K562 treated with DMSO at 1 percent for 48 hours (cell line): ENCODE measurements around the gene ZBED4. TPM values are rescaled to one million over a fixed set of nuclear protein-coding genes. Genes with fewer than 3 reads are reported as not detected.

Source experiments
- total RNA-seq: library from RNA; unstranded; fragments of 300-600 nt; gene quantifications from 2 replicates; pipeline ENCODE4 v1.2.3, GENCODE V29; 2022; ENCODE audit warnings: low replicate concordance; ENCODE audit errors: extremely low read depth

Gene ZBED4, protein sequence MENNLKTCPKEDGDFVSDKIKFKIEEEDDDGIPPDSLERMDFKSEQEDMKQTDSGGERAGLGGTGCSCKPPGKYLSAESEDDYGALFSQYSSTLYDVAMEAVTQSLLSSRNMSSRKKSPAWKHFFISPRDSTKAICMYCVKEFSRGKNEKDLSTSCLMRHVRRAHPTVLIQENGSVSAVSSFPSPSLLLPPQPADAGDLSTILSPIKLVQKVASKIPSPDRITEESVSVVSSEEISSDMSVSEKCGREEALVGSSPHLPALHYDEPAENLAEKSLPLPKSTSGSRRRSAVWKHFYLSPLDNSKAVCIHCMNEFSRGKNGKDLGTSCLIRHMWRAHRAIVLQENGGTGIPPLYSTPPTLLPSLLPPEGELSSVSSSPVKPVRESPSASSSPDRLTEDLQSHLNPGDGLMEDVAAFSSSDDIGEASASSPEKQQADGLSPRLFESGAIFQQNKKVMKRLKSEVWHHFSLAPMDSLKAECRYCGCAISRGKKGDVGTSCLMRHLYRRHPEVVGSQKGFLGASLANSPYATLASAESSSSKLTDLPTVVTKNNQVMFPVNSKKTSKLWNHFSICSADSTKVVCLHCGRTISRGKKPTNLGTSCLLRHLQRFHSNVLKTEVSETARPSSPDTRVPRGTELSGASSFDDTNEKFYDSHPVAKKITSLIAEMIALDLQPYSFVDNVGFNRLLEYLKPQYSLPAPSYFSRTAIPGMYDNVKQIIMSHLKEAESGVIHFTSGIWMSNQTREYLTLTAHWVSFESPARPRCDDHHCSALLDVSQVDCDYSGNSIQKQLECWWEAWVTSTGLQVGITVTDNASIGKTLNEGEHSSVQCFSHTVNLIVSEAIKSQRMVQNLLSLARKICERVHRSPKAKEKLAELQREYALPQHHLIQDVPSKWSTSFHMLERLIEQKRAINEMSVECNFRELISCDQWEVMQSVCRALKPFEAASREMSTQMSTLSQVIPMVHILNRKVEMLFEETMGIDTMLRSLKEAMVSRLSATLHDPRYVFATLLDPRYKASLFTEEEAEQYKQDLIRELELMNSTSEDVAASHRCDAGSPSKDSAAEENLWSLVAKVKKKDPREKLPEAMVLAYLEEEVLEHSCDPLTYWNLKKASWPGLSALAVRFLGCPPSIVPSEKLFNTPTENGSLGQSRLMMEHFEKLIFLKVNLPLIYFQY
- not detected in 2 replicates for total RNA-seq

DNA sequence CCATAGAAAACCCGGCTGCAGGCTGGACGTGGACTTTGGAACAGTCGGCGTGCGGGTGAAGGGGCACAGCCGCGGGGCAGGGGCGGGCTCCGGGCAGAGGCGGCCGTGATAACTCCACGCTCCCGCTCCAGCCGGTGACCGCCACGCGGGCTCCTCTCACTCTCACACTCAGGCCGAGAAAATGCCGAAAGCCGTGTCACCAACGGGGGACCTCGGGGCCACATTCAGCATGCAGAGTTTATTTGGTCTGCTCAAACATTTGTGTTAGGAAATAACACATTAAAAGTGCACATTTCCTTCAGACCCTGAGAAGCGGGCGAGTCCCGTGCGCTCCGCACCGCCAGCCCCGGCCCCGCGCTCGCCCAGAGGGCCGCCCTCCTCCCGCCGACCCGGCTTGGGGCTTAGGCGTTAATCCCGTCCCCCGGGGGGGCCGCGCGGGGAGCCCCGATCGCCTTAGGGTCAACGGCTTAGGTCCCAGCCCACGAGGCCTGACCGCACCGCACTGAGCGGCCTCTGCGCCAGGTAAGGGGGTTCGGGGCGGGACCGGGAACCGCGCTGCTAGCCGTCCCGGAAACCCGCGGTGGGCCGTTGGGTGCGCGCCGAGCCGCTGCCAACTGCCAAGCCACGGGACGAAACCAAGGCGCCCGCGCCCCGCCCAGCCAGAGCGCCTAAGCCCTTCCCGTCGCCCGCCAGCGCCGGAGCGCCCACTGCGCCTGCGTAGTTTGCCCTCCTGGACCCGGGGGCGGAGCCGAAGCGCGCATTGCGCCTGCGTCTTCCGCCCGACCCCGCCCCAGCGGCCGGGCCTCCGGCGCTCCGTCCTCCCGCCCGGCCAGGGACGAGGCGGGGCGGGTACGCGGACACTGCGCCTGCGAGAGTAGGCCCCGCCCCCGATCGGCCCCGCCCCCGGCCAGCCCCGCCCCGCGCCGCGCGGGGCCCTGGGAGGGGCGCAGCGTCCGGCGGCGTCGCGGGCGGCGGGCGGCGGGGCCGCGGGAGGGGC, at the start of gene ZBED4:
Gene ZBED4, plus strand, starts transcription at position 947 of the 997 bp plus-strand sequence. CDS start 29,819 bp downstream, outside the sequence.

DNA sequence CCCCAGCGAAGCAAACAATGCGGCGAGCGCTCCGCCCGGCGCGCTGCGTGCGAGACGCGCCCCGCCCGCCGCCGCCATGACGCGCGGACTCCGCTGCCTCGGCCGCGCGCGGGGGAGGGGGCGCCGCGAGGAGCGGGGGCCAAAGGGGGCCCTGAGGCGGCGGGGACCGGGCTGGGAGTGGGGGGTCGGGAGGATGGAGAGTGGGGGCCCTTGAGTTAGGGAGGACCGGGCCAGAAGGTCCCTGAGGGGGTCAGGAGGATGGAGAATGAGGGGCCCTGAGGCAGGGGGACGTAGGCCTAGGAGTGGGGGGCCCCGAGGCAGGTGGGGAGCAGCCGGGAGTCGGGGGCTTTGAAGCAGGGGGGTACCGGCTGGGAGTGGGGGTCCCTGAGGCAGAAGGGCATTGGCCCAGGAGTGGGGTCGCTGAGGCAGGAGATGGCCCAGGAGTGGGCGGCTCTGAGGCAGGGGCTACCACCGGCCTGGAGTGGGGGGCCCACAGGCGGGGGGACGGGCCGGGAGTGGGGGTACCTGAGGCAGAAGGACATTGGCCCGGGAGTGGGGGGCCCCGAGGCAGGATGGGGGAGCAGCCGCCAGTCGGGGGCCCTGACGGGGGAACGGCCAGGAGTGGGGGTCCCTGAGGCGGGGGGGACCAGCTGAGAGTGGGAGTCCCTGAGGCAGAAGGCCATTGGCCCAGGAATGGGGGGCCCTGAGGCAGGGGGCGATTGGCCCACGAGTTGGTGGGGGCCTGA, 25.6 kb upstream of the ZBED4 start, which contains the start of gene BRD1:
Gene BRD1, minus strand, starts transcription at position 21 of the 746 bp plus-strand sequence. CDS start 3,556 bp downstream, outside the sequence.

DNA sequence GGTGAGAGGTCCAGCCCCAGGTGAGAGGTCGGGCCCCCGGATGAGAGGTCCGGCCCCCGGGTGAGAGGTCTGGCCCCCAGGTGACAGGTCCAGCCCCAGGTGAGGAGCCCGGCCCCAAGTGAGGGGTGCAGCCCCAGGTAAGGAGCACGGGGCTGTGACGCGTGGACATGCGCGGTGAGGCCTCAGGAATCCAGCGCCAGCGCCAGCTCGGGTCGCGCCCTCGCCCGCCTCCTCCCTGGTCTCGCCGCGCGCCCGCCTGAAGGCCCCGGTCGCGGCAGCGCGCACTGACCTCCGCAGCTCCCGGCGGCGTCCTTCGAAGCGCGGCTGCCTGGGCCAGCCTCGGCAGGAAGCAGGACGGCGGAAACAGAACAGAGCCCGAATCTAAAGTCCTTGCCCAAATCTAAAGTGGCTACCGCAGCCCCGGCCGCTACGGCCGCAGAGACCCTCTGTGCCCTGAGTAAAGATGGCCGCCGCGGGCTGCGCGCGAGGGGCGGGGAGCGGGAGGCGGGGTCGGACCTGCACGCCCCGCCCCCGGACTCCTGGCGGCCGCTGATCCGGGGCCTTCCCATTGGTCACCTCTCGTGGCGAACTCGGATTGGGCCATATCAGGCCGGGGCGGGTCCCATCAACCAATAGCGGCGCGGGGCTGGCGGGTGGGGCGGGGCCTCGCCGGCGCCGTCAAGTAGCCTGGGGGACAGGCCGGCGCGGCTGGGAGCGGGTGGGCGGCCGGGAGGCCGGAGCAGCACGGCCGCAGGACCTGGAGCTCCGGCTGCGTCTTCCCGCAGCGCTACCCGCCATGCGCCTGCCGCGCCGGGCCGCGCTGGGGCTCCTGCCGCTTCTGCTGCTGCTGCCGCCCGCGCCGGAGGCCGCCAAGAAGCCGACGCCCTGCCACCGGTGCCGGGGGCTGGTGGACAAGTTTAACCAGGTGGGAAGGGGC, 64.6 kb downstream of the ZBED4 start, which contains the start of the genes ALG12 and CRELD2:
Gene ALG12, minus strand, starts transcription at position 465 of the 937 bp plus-strand sequence. CDS start 4,673 bp downstream, outside the sequence.
Gene CRELD2, plus strand, starts transcription at position 661 of the 937 bp plus-strand sequence. Its CDS starts 136 bp downstream, at position 797.

Other genes starting within 250 kb of the ZBED4 start
- gene BRD1, start 26.0 kb upstream of the ZBED4 start, total RNA-seq, result not detected in 2 replicates
- not detected in 2 replicates for gene ALG12, start 64.6 kb downstream of the ZBED4 start, total RNA-seq
- not detected in 2 replicates for gene CRELD2, start 64.8 kb downstream of the ZBED4 start, total RNA-seq
- not detected in 2 replicates for gene PIM3, start 106.9 kb downstream of the ZBED4 start, total RNA-seq
- gene IL17REL, start 158.9 kb downstream of the ZBED4 start, total RNA-seq, result not detected in 2 replicates
- not detected in 2 replicates for gene TTLL8, start 204.5 kb downstream of the ZBED4 start, total RNA-seq
- gene MLC1, start 231.6 kb downstream of the ZBED4 start, total RNA-seq, result not detected in 2 replicates
- gene MOV10L1, start 236.2 kb downstream of the ZBED4 start, total RNA-seq, result not detected in 2 replicates